GM19438 (cell line): ENCODE data around the gene FAM151A.
A peak's percentile ranks its signal among the peaks of the same experiment; 100 is the strongest.

Experiments
- ATAC-seq: cut with Tn5 transposase; IDR thresholded peaks from one replicate; pipeline ENCODE4 v1.9.1; 2021; ENCODE audit warnings: low read depth; ENCODE audit not compliant: unreplicated experiment

The FAM151A gene

GRCh38 chr1:54623216-54624007 lies at the start of gene FAM151A:
Gene FAM151A (minus strand): TSS chr1:54623525. CDS start chr1:54623395, 130 bp downstream.
- ATAC-seq = no peak

GRCh38 chr1:54671985-54672608 lies 48.8 kb upstream of the FAM151A start:
- peak; percentile 70 for ATAC-seq

GRCh38 chr1:54668567-54668966 lies 45.2 kb upstream of the FAM151A start:
- no peak for ATAC-seq

GRCh38 chr1:54667797-54668196 lies 44.5 kb upstream of the FAM151A start:
- no peak for ATAC-seq

- no peak for ATAC-seq
Measured at GRCh38 chr1:54666333-54666732, 43.0 kb upstream of the FAM151A start.

- ATAC-seq = no peak
Measured at GRCh38 chr1:54665852-54666251, 42.5 kb upstream of the FAM151A start.

GRCh38 chr1:54664364-54664763 lies 41.0 kb upstream of the FAM151A start:
- no peak for ATAC-seq

- ATAC-seq = no peak
Measured at GRCh38 chr1:54663725-54664124, 40.4 kb upstream of the FAM151A start.

GRCh38 chr1:54658164-54658913 lies 35.0 kb upstream of the FAM151A start:
- no peak for ATAC-seq

GRCh38 chr1:54653036-54653435 lies 29.7 kb upstream of the FAM151A start:
- ATAC-seq = no peak

GRCh38 chr1:54652168-54652567 lies 28.8 kb upstream of the FAM151A start:
- no peak for ATAC-seq

GRCh38 chr1:54651608-54652007 lies 28.3 kb upstream of the FAM151A start:
- ATAC-seq = no peak

- ATAC-seq = no peak
Measured at GRCh38 chr1:54650417-54650816, 27.1 kb upstream of the FAM151A start.

- ATAC-seq = no peak
Measured at GRCh38 chr1:54649921-54650320, 26.6 kb upstream of the FAM151A start.

- ATAC-seq = no peak
Measured at GRCh38 chr1:54649130-54649898, 26.0 kb upstream of the FAM151A start.

- ATAC-seq = no peak
Measured at GRCh38 chr1:54645806-54646676, 22.7 kb upstream of the FAM151A start.

- ATAC-seq = no peak
Measured at GRCh38 chr1:54643736-54644135, 20.4 kb upstream of the FAM151A start.

GRCh38 chr1:54640863-54641836 lies 17.8 kb upstream of the FAM151A start, which contains the start of gene MROH7:
Gene MROH7 (plus strand): TSS chr1:54641786. CDS start chr1:54652927, 11,141 bp downstream.
- no peak for ATAC-seq
